Mesothelial cell of epicardium (in vitro differentiated cells): Measurements from ENCODE around the gene ZNF652. TPM values are rescaled to one million over a fixed set of nuclear protein-coding genes. Genes with fewer than 3 reads are reported as not detected.

Experiments
- DNase-seq, 2 experiments: peaks; one replicate each; pipeline ENCODE4 v3.0.0; 2021; ENCODE audit warnings: low spot score in 2 of 2; ENCODE audit not compliant: unreplicated experiment in 2 of 2
- H3K27ac Mint-ChIP-seq: 2 replicates; pipeline ENCODE4 v1.8.0; 2021; ENCODE audit warnings: mixed read lengths
- H3K27me3 Mint-ChIP-seq: 2 replicates; pipeline ENCODE4 v1.8.0; 2021; ENCODE audit warnings: low read depth, mixed read lengths
- H3K36me3 Mint-ChIP-seq: 2 replicates; pipeline ENCODE4 v1.8.0; 2021; ENCODE audit warnings: mixed read lengths
- H3K4me1 Mint-ChIP-seq: 2 replicates; pipeline ENCODE4 v1.8.0; 2021; ENCODE audit warnings: mixed read lengths
- H3K4me3 Mint-ChIP-seq: 2 replicates; pipeline ENCODE4 v1.8.0; 2021; ENCODE audit warnings: mild to moderate bottlenecking, moderate library complexity, mixed read lengths
- H3K9me3 Mint-ChIP-seq: 2 replicates; pipeline ENCODE4 v1.8.0; 2021; ENCODE audit warnings: mixed read lengths
- total RNA-seq: library from RNA; stranded (reverse); gene quantifications from 3 replicates; pipeline ENCODE4 v1.2.1, GENCODE V29; 2021
- TF ChIP-seq, protein P1 (sequence below): fragments of 200-600 bp; sonication (generic); IDR thresholded peaks from one replicate; pipeline ENCODE4 v1.5.0; 2021; ENCODE audit warnings: antibody characterized with exemption; ENCODE audit not compliant: unreplicated experiment

ZNF652 gene
- total RNA-seq, 1 donor from 2014 or later, result 64.0 TPM

DNA sequence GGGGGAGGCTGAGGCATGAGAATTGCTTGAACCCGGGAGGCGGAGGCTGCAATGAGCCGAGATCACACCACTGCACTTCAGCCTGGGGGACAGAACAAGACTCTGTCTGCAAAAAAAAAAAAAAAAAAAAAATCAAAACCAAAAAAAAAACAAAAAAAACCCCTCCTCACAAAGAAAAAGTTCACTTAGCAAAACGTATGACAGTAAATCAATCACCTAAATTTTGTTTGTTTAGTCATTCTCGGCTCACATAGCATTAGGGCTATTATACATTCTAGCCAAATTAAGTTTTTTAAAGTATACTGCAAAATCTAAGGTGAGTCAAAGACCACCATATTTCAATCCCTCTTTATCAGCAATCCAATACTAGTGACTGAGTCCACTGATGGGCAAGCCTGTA, 5.7 kb downstream of the ZNF652 start:
- Mint-ChIP-seq H3K36me3 (peaks cover 5% of the 10 kb centered on the region), H3K4me3 (no peak overlapping the region), H3K27me3 (no peaks in the 10 kb centered on the region), H3K27ac (no peak overlapping the region), H3K9me3 (peaks cover 5% of the 10 kb centered on the region), H3K4me1 (peaks cover 39% of the 10 kb centered on the region)
- DNase-seq, result no peak
- TF ChIP-seq, protein P1, sequence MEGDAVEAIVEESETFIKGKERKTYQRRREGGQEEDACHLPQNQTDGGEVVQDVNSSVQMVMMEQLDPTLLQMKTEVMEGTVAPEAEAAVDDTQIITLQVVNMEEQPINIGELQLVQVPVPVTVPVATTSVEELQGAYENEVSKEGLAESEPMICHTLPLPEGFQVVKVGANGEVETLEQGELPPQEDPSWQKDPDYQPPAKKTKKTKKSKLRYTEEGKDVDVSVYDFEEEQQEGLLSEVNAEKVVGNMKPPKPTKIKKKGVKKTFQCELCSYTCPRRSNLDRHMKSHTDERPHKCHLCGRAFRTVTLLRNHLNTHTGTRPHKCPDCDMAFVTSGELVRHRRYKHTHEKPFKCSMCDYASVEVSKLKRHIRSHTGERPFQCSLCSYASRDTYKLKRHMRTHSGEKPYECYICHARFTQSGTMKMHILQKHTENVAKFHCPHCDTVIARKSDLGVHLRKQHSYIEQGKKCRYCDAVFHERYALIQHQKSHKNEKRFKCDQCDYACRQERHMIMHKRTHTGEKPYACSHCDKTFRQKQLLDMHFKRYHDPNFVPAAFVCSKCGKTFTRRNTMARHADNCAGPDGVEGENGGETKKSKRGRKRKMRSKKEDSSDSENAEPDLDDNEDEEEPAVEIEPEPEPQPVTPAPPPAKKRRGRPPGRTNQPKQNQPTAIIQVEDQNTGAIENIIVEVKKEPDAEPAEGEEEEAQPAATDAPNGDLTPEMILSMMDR, result no peak

GRCh38 chr17:49353607-49354006, 8.4 kb downstream of the ZNF652 start:
- Mint-ChIP-seq H3K4me1 (peaks cover 20% of the 10 kb centered on the region), H3K27ac (no peak overlapping the region), H3K27me3 (no peaks in the 10 kb centered on the region), H3K9me3 (peaks cover 5% of the 10 kb centered on the region), H3K36me3 (peaks cover 8% of the 10 kb centered on the region), H3K4me3 (no peak overlapping the region)
- TF ChIP-seq, protein P1, result no peak
- DNase-seq, result no peak

- Mint-ChIP-seq H3K27ac (no peak overlapping the region), H3K36me3 (peaks cover 8% of the 10 kb centered on the region), H3K27me3 (no peaks in the 10 kb centered on the region), H3K4me3 (no peak overlapping the region), H3K9me3 (peaks cover 5% of the 10 kb centered on the region), H3K4me1 (peaks cover 12% of the 10 kb centered on the region)
- TF ChIP-seq, protein P1, result no peak
- no peak for DNase-seq
Measured at GRCh38 chr17:49352587-49353154, 9.4 kb downstream of the ZNF652 start.

GRCh38 chr17:49351572-49352140, 10.4 kb downstream of the ZNF652 start:
- H3K4me3 Mint-ChIP-seq, result no peak overlapping the region
- H3K4me1 Mint-ChIP-seq, result peaks cover 10% of the 10 kb centered on the region
- H3K36me3 Mint-ChIP-seq, result peaks cover 8% of the 10 kb centered on the region
- TF ChIP-seq, protein P1, result no peak
- H3K27ac Mint-ChIP-seq, result no peak overlapping the region
- H3K9me3 Mint-ChIP-seq, result peaks cover 5% of the 10 kb centered on the region
- no peak for DNase-seq
- no peaks in the 10 kb centered on the region for H3K27me3 Mint-ChIP-seq

- Mint-ChIP-seq H3K27me3 (no peaks in the 10 kb centered on the region), H3K4me3 (no peak overlapping the region), H3K27ac (peak overlapping the region; percentile 40), H3K4me1 (peaks cover 6% of the 10 kb centered on the region), H3K36me3 (peaks cover 8% of the 10 kb centered on the region), H3K9me3 (peaks cover 5% of the 10 kb centered on the region)
- DNase-seq, result no peak
- TF ChIP-seq, protein P1, result no peak
Measured at GRCh38 chr17:49349541-49349940, 12.5 kb downstream of the ZNF652 start.
